H9 (cell line): ENCODE results near the gene SMAD3. TPM values are rescaled to one million over a fixed set of nuclear protein-coding genes. Genes with fewer than 3 reads are reported as not detected.
A peak's percentile ranks its signal among the peaks of the same experiment; 100 is the strongest.

Experiments
- DNase-seq: peaks from one replicate; pipeline ENCODE4 v3.0.0-alpha.2; 2017
- H2AFZ ChIP-seq: one replicate; pipeline ENCODE4 v1.6.1; 2013; ENCODE audit warnings: mild to moderate bottlenecking, low read length, control low read depth, moderate library complexity
- H2AK5ac ChIP-seq: 2 replicates; pipeline ENCODE4 v1.6.1; 2013; ENCODE audit warnings: low read length, control low read depth, mixed read lengths; ENCODE audit not compliant: insufficient read length
- H2BK120ac ChIP-seq: one replicate; pipeline ENCODE4 v1.6.1; 2013; ENCODE audit warnings: low read depth, mild to moderate bottlenecking, low read length, control low read depth, inconsistent platforms; ENCODE audit not compliant: poor library complexity, severe bottlenecking
- H2BK12ac ChIP-seq: 2 replicates; pipeline ENCODE4 v1.6.1; 2013; ENCODE audit warnings: low read length, control low read depth, mixed read lengths, low read depth; ENCODE audit not compliant: insufficient read length
- H2BK15ac ChIP-seq: 2 replicates; pipeline ENCODE4 v1.6.1; 2013; ENCODE audit warnings: low read depth, low read length, control low read depth
- H2BK20ac ChIP-seq: one replicate; pipeline ENCODE4 v1.6.1; 2013; ENCODE audit warnings: low read depth, mild to moderate bottlenecking, low read length, control low read depth, inconsistent platforms; ENCODE audit not compliant: poor library complexity, severe bottlenecking
- H2BK5ac ChIP-seq: 2 replicates; pipeline ENCODE4 v1.6.1; 2013; ENCODE audit warnings: low read length, control low read depth, mixed read lengths; ENCODE audit not compliant: insufficient read length
- H3K14ac ChIP-seq: 2 replicates; pipeline ENCODE4 v1.6.1; 2013; ENCODE audit warnings: low read length, control low read depth; ENCODE audit not compliant: insufficient read depth
- H3K18ac ChIP-seq: 2 replicates; pipeline ENCODE4 v1.6.1; 2013; ENCODE audit warnings: low read depth, mild to moderate bottlenecking, mixed read lengths, low read length, control low read depth; ENCODE audit not compliant: insufficient read length
- H3K23ac ChIP-seq: 2 replicates; pipeline ENCODE4 v1.6.1; 2013; ENCODE audit warnings: low read length, control low read depth, mixed read lengths, low read depth; ENCODE audit not compliant: insufficient read length
- H3K23me2 ChIP-seq: 2 replicates; pipeline ENCODE4 v1.6.1; 2013; ENCODE audit warnings: low read depth, mild to moderate bottlenecking, mixed read lengths, low read length, control low read depth; ENCODE audit not compliant: insufficient read length, poor library complexity, severe bottlenecking
- H3K27ac ChIP-seq: 2 replicates; pipeline ENCODE4 v1.5.1; 2013; ENCODE audit warnings: low read length, control low read depth, mixed read lengths, low read depth; ENCODE audit not compliant: insufficient read length
- H3K27me3 ChIP-seq: 2 replicates; pipeline ENCODE4 v1.6.1; 2013; ENCODE audit warnings: low read length, control low read depth, inconsistent platforms; ENCODE audit not compliant: insufficient read depth
- H3K4ac ChIP-seq: 2 replicates; pipeline ENCODE4 v1.6.1; 2013; ENCODE audit warnings: low read depth, mild to moderate bottlenecking, control low read depth, inconsistent platforms, low read length, moderate library complexity
- H3K4me1 ChIP-seq: 2 replicates; pipeline ENCODE4 v1.6.1; 2013; ENCODE audit warnings: low read length, control low read depth, inconsistent platforms; ENCODE audit not compliant: insufficient read depth
- H3K4me2 ChIP-seq: 2 replicates; pipeline ENCODE4 v1.6.1; 2013; ENCODE audit warnings: low read length, control low read depth, mixed read lengths; ENCODE audit not compliant: insufficient read length, insufficient read depth
- H3K56ac ChIP-seq: 2 replicates; pipeline ENCODE4 v1.6.1; 2013; ENCODE audit warnings: low read depth, mild to moderate bottlenecking, mixed read lengths, low read length, control low read depth; ENCODE audit not compliant: insufficient read length
- H3K79me1 ChIP-seq: 2 replicates; pipeline ENCODE4 v1.6.1; 2013; ENCODE audit warnings: low read depth, mild to moderate bottlenecking, moderate library complexity, low read length, control low read depth, inconsistent platforms; ENCODE audit not compliant: insufficient read depth, poor library complexity, severe bottlenecking
- H3K79me2 ChIP-seq: 2 replicates; pipeline ENCODE4 v1.6.1; 2013; ENCODE audit warnings: low read length, control low read depth, inconsistent platforms; ENCODE audit not compliant: insufficient read depth
- H3K9ac ChIP-seq: 2 replicates; pipeline ENCODE4 v1.6.1; 2013; ENCODE audit warnings: low read length, control low read depth, mixed read lengths; ENCODE audit not compliant: insufficient read length; ENCODE audit errors: extremely low read depth
- H3K9me3 ChIP-seq: one replicate; pipeline ENCODE4 v1.6.1; 2013; ENCODE audit warnings: low read depth, low read length, inconsistent platforms; ENCODE audit not compliant: control insufficient read depth
- H3T11ph ChIP-seq: one replicate; pipeline ENCODE4 v1.6.1; 2013; ENCODE audit warnings: mild to moderate bottlenecking, low read length, control low read depth, inconsistent platforms
- H4K20me1 ChIP-seq: one replicate; pipeline ENCODE4 v1.6.1; 2013; ENCODE audit not compliant: control insufficient read depth, insufficient read length, insufficient read depth
- H4K5ac ChIP-seq: 2 replicates; pipeline ENCODE4 v1.6.1; 2013; ENCODE audit warnings: low read depth, mild to moderate bottlenecking, mixed read lengths, low read length, control low read depth; ENCODE audit not compliant: insufficient read length
- H4K8ac ChIP-seq: replicated peaks from 2 replicates; pipeline ENCODE4 v1.6.1; 2013; ENCODE audit warnings: low read length, control low read depth, mixed read lengths, low read depth; ENCODE audit not compliant: insufficient read length
- H4K91ac ChIP-seq: 2 replicates; pipeline ENCODE4 v1.6.1; 2013; ENCODE audit warnings: low read depth, mild to moderate bottlenecking, moderate library complexity, mixed read lengths, low read length, control low read depth; ENCODE audit not compliant: insufficient read length
- H3K27ac Mint-ChIP-seq, 3 experiments: 2 replicates in 2 of 3; 3 replicates in 1 of 3; pipeline ENCODE4 v1.8.0; 2020 to 2021; ENCODE audit warnings: mixed read lengths in 3 of 3, mild to moderate bottlenecking in 1 of 3, moderate library complexity in 1 of 3
- H3K27me3 Mint-ChIP-seq: 2 replicates; pipeline ENCODE4 v1.8.0; 2021; ENCODE audit warnings: low read depth, mild to moderate bottlenecking, moderate library complexity, mixed read lengths
- H3K36me3 Mint-ChIP-seq, 3 experiments: 2 replicates in 2 of 3; 3 replicates in 1 of 3; pipeline ENCODE4 v1.8.0; 2020 to 2021; ENCODE audit warnings: low read depth in 3 of 3, mixed read lengths in 3 of 3; ENCODE audit not compliant: insufficient read depth in 1 of 3
- H3K4me1 Mint-ChIP-seq, 2 experiments: 2 replicates each; pipeline ENCODE4 v1.8.0; 2020; ENCODE audit warnings: mixed read lengths in 2 of 2
- H3K4me3 Mint-ChIP-seq, 2 experiments: 2 replicates in 1 of 2; 3 replicates in 1 of 2; pipeline ENCODE4 v1.8.0; 2020 to 2021; ENCODE audit warnings: mild to moderate bottlenecking in 2 of 2, mixed read lengths in 2 of 2, moderate library complexity in 1 of 2
- H3K9me3 Mint-ChIP-seq, 2 experiments: 2 replicates in 1 of 2; 3 replicates in 1 of 2; pipeline ENCODE4 v1.8.0; 2020; ENCODE audit warnings: mild to moderate bottlenecking in 2 of 2, mixed read lengths in 2 of 2, moderate library complexity in 1 of 2
- WGBS: extraction: QIAGEN DNeasy Blood & Tissue Kit; methylation state at CpG from one replicate; pipeline ENCODE4 v1.1.7; 2013; ENCODE audit warnings: missing lambda C conversion rate, low lambda C conversion rate, mixed read lengths; ENCODE audit not compliant: insufficient read length; ENCODE audit errors: extremely low coverage; 5-methylcytosine and 5-hydroxymethylcytosine counted together
- total RNA-seq: library from RNA; stranded (reverse); gene quantifications from 2 replicates; pipeline ENCODE4 v1.2.1, GENCODE V29; 2021
- TF ChIP-seq, protein P1 (sequence below): fragments of 200-600 bp; sonication (generic); conservative IDR thresholded peaks from 3 replicates; pipeline ENCODE4 v1.8.0; 2021; ENCODE audit warnings: antibody characterized with exemption, mild to moderate bottlenecking

Gene SMAD3
- total RNA-seq, 1 experiment from 2014 or later = 26.7 TPM

DNA sequence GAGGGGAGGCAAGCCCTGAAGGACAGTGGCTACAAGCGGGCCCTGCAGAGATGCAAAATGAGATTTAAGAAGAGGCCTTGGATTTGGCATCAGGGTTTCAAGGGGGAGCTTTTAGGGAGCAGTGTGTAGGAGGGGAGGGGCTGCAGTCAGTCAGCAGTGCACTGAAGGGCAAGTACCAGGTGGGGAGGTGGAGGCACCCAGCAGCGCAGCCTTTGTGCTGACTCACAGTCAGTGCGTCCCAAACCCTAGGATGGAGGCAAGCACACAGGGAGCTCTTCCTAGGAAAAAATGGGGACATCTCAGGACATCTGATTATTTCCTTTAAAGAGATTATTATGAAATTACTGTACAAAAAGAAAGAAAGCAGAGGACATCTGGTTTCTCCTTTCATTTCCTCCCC lies 109.0 kb downstream of the SMAD3 start:
- Mint-ChIP-seq H3K36me3 (peaks cover 0 to 42% (median 4%) of the 10 kb centered on the region in 3 experiments; a peak in 6 of 7 replicates), H3K4me3 (no peak overlapping the region; a peak in 1 of 5 replicates), H3K27me3 (no peaks in the 10 kb centered on the region), H3K27ac (peak overlapping the region; percentile 45 to 79 (median 57); a peak in 4 of 7 replicates), H3K4me1 (peaks cover 37 to 48% of the 10 kb centered on the region in 2 experiments), H3K9me3 (no peaks in the 10 kb centered on the region)
- no peak overlapping the region for H2BK120ac ChIP-seq
- no peak overlapping the region for H4K5ac ChIP-seq
- H2AFZ ChIP-seq = no peak overlapping the region
- no peak overlapping the region for H3K9ac ChIP-seq
- no peak overlapping the region for H3K4ac ChIP-seq
- no peaks in the 10 kb centered on the region for H3K23me2 ChIP-seq
- no peaks in the 10 kb centered on the region for H3K9me3 ChIP-seq
- H3K14ac ChIP-seq = no peak overlapping the region
- H3K27me3 ChIP-seq = no peaks in the 10 kb centered on the region
- H2BK12ac ChIP-seq = no peak overlapping the region
- H3K23ac ChIP-seq = no peak overlapping the region
- TF ChIP-seq, protein P1, sequence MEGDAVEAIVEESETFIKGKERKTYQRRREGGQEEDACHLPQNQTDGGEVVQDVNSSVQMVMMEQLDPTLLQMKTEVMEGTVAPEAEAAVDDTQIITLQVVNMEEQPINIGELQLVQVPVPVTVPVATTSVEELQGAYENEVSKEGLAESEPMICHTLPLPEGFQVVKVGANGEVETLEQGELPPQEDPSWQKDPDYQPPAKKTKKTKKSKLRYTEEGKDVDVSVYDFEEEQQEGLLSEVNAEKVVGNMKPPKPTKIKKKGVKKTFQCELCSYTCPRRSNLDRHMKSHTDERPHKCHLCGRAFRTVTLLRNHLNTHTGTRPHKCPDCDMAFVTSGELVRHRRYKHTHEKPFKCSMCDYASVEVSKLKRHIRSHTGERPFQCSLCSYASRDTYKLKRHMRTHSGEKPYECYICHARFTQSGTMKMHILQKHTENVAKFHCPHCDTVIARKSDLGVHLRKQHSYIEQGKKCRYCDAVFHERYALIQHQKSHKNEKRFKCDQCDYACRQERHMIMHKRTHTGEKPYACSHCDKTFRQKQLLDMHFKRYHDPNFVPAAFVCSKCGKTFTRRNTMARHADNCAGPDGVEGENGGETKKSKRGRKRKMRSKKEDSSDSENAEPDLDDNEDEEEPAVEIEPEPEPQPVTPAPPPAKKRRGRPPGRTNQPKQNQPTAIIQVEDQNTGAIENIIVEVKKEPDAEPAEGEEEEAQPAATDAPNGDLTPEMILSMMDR = no peak
- H4K8ac ChIP-seq = no peak overlapping the region
- no peak overlapping the region for H2BK5ac ChIP-seq
- no peak overlapping the region for H3K27ac ChIP-seq
- no peak for DNase-seq
- no peak overlapping the region for H4K91ac ChIP-seq
- no peak overlapping the region for H2AK5ac ChIP-seq
- no peak overlapping the region for H3K56ac ChIP-seq
- H3T11ph ChIP-seq = no peak overlapping the region
- no peak overlapping the region for H3K18ac ChIP-seq
- no peak overlapping the region for H2BK15ac ChIP-seq
- H3K4me1 ChIP-seq = peaks cover 11% of the 10 kb centered on the region; the same call in 1 of the 2 replicates
- no peaks in the 10 kb centered on the region for H3K79me1 ChIP-seq
- H2BK20ac ChIP-seq = no peak overlapping the region
- H3K4me2 ChIP-seq = no peak overlapping the region
- H3K79me2 ChIP-seq = no peaks in the 10 kb centered on the region
- no CpG with 5 or more reads among the region's 3 CpGs for WGBS
- no peaks in the 10 kb centered on the region for H4K20me1 ChIP-seq
